ENCODE data around the gene MMP23B.

The MMP23B gene

DNA sequence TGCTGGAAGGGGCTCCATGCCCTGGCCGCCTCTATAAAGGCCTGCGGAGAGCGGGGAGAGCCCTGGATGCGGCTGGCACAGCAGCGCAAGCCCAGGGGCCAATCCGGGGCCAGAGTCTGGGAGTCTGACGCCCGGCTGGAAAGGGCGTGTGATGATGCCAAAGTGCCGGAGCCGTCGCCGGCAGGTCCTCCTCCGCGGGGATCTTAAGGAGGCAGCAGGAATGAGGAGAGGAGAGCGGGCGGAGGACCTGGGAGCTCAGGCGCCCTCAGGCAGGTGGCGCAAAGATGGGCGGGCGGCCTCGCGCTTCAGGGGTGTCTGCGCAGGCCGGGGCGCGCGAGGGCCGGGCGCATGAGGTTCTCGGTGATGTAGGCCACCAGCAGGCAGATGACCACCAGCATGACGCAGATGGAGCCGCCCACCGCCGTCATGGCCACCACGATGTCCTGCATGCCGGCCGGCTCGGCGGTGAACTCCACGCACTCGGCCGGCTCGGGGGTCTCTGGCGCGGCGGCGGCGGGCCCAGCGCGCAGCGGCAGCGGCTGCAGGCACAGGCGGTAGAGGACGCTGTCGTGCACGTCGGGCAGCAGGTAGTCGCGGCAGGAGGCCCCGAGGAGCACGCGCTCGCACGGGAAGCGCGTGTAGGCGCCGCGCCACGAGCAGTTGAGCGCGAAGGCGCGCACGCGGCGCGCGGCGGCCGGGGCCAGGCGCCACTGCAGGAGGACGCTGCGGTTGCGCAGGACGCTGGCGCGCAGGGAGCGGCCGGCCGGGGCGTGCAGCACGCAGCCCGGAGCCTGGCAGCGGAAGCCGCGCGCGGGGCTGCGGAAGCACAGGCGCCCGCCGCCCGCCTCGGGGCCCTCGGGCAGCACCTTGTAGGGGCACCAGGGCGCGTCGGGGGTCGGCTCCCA, 32.7 kb upstream of the MMP23B start:
- no peaks in the 10 kb centered on the region for H3K9me3 Mint-ChIP-seq
- peaks cover 13% of the 10 kb centered on the region for H3K27me3 Mint-ChIP-seq
- peak overlapping the region; percentile 40 for H3K27ac Mint-ChIP-seq
- H3K4me1 Mint-ChIP-seq (ENCODE audit: low read depth): peaks cover 39% of the 10 kb centered on the region
- no peaks in the 10 kb centered on the region for H3K36me3 Mint-ChIP-seq (ENCODE audit: low read depth)
- intact Hi-C loops (cut with micrococcal nuclease): no loop called here
- H3K4me3 Mint-ChIP-seq: peak overlapping the region; percentile 71

DNA sequence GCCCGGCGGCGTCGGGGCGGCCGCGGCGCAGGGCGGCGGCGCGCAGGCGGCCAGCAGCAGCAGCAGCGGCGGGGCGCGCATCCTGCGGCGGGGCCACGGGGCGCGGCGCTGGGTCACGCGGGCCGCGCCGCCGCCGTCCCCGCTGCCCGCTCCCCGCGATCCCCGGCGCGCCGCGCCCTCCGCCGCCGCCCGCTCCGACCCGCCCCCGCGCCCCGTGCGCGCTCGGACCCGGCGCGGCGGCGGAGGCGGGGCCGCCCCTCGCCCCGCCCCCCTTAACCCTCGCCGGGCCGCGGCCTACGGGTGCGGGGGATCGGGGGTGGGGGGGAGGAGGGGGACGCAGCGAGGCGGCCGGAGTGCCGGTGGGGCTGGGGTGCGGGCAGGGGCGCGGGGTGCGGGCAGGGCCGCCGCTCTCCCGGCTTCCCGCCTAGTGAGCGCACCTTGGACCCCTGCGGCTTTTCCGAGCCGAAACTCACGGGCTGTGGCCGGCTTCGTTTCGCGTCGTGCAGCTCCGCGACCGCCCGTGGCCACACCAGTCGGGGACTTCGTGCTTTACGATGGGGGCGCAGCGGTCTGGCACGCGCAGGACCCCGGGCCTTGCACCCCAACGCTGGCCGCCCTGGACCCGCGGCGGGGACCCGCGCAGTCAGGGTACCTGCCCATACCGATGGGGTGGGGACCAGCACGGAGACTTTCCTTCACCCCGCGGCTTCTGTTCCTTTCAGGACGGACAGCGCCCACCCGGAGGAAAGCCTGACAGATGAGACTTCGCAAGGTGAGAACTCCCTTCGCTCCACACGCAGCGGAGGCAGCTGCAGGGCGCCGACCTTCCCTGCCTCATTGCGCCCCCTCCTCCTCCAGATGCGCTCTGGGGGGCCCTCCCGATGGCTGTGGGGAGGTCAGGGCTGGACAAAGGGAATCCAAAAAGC, 31.8 kb upstream of the MMP23B start, which contains the start of gene FNDC10:
FNDC10 (minus strand) TSS at position 201 of the 926 bp plus-strand sequence; CDS start at position 81, 120 bp downstream.
- Mint-ChIP-seq H3K4me3 (peak within 1 kb of the TSS; percentile 71), H3K4me1 (ENCODE audit: low read depth) (peaks cover 39% of the 10 kb centered on the region), H3K36me3 (ENCODE audit: low read depth) (no peaks in the 10 kb centered on the region), H3K27ac (peak within 1 kb of the TSS; percentile 40), H3K9me3 (no peaks in the 10 kb centered on the region), H3K27me3 (peaks cover 13% of the 10 kb centered on the region)
- intact Hi-C loops (cut with micrococcal nuclease): no loop called here

DNA sequence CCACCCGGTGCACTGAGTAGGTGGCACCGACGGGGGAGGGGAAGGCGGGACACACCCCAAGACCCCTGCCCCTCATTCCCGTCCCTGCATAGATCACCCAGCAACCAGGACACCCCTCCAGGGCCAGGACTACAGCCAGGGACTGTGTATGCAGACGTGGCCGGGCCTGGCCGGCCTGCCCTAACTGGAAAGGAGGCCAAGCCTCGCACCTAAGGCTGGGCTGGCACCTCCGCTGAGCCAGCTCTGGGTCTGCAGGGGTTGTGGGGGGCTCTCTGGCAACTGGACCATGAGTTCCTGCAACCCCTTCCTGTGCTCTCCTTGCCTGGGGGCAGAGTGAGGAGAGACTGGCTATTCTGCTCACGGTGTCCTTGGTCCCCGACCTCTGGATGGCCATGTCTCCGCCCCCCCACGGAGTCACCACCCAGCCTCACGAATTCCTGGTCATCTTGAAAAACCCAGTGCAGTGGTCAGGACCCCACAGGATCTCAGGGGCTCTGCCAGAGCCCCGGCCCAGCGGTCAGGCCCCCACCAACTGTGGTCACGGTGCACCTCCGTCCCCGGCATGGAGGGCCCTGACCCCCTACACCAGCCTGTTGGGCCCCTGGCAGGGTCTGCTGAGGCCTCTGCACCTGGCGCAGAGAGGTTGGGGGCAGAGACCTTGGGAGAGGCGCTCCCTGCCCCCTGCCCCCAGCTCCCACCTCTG, 31.0 kb upstream of the MMP23B start:
- H3K27me3 Mint-ChIP-seq: peaks cover 13% of the 10 kb centered on the region
- peak overlapping the region; percentile 61 for H3K4me3 Mint-ChIP-seq
- H3K27ac Mint-ChIP-seq: peak overlapping the region; percentile 15
- peaks cover 39% of the 10 kb centered on the region for H3K4me1 Mint-ChIP-seq (ENCODE audit: low read depth)
- H3K9me3 Mint-ChIP-seq: no peaks in the 10 kb centered on the region
- no peaks in the 10 kb centered on the region for H3K36me3 Mint-ChIP-seq (ENCODE audit: low read depth)
- intact Hi-C loops (cut with micrococcal nuclease): no loop called here

- no peak overlapping the region for H3K4me3 Mint-ChIP-seq
- intact Hi-C loops (cut with micrococcal nuclease): no loop called here
- H3K36me3 Mint-ChIP-seq (ENCODE audit: low read depth): no peaks in the 10 kb centered on the region
- H3K27me3 Mint-ChIP-seq: peaks cover 13% of the 10 kb centered on the region
- no peak overlapping the region for H3K27ac Mint-ChIP-seq
- no peaks in the 10 kb centered on the region for H3K9me3 Mint-ChIP-seq
- H3K4me1 Mint-ChIP-seq (ENCODE audit: low read depth): peaks cover 41% of the 10 kb centered on the region
These were observed 30.2 kb upstream of the MMP23B start for GRCh38 chr1:1601564-1602303.

DNA sequence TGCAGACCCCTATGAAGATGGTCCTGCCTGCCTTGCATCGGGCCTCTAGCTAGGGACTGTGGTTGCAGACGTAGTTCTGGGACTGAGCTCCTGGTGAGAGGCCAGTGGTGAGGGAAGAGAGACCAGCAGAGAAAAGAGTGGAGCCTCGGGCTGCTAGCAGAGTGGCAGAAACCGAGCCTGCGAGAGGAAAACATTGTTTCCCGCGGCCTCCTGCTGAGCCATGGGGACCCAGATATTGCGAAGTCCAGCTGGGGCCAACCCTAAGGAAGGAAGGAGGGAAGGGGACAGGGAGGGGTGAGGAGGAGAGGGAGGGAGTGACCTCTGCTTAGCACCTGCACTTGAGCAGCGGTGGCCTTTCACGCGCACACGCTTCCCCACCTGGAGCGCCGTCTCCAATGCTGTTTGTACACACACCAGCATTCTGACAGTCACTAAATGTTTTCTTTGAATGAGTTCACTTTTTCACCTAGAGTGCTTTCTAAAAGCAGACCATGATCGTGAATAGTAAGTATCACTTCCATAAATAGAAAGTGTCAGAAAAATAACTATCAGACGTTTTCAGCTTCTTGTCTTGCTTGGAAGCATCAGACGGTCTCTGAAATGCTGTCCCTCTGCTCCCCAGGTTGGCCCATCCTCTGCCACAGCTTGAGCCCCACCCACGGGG, 29.5 kb upstream of the MMP23B start:
- intact Hi-C loops (cut with micrococcal nuclease): no loop called here
- Mint-ChIP-seq H3K4me3 (no peak overlapping the region), H3K4me1 (ENCODE audit: low read depth) (peaks cover 49% of the 10 kb centered on the region), H3K27ac (no peak overlapping the region), H3K27me3 (peaks cover 13% of the 10 kb centered on the region), H3K9me3 (no peaks in the 10 kb centered on the region), H3K36me3 (ENCODE audit: low read depth) (no peaks in the 10 kb centered on the region)

DNA sequence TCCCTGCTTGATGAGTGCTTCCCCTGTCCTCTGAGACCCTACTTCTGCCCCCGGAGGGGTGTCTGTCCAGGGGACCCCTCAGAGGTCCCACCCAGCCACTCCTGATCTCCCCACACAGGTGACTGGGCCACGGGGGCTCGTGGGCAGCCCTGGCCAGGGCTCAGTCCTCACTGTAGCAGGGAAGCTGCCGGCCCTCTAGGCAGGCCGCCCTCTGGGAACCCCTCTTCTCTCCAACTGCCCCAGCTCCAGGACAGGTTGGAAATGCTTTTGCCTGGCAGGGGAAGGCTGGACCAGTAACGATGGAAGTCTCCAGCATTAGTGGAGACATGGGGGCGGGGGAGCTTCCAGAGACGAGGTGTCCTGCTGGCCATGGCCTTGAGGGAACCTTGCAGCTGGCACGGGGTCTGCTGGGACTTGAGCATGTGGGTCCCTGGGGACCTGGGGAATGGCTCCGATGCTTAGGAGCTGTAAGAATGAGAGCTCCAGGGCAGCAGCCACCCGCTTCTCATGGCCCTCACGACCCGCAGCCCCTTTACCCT, 28.9 kb upstream of the MMP23B start:
- Mint-ChIP-seq H3K4me1 (ENCODE audit: low read depth) (peaks cover 48% of the 10 kb centered on the region), H3K36me3 (ENCODE audit: low read depth) (no peaks in the 10 kb centered on the region), H3K27ac (no peak overlapping the region), H3K4me3 (no peak overlapping the region), H3K27me3 (peaks cover 9% of the 10 kb centered on the region), H3K9me3 (no peaks in the 10 kb centered on the region)
- intact Hi-C loops (cut with micrococcal nuclease): no loop called here

DNA sequence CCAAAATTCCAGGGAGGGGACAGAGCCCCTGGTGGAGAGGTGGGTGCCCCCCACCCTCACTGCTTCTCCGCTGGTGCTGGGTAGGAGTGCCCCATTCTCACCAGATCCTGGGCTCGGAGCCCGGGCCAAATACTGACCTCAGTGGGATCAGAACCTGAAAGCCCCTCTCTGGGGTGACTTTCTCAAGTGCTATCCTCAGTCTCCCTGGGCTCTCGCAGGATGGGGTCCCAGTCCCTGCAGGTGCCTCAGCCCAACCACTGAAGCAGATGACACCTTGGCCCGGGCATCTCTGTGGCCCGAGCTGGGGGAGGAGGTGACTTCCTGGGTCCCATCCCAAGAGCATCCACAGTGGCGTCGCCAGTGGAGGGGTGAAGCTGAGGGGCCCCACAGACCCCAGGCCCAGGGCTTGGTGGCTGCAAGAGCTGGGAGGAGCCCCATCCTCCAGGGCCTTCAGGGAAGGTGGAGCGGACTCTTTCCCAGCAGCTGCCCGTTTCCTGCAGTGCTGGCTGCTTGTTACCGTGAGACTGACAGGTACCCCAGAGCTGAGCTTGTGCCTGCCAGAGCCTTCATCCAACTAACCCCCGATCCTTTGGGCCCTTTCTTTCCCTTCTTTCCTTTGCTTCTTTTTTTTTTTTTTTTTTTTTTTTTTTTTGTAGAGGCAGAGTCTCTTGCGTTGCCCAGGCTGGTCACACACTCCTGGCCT, 28.2 kb upstream of the MMP23B start:
- no peaks in the 10 kb centered on the region for H3K9me3 Mint-ChIP-seq
- peaks cover 46% of the 10 kb centered on the region for H3K4me1 Mint-ChIP-seq (ENCODE audit: low read depth)
- peaks cover 6% of the 10 kb centered on the region for H3K27me3 Mint-ChIP-seq
- H3K27ac Mint-ChIP-seq: no peak overlapping the region
- no peak overlapping the region for H3K4me3 Mint-ChIP-seq
- no peaks in the 10 kb centered on the region for H3K36me3 Mint-ChIP-seq (ENCODE audit: low read depth)
- intact Hi-C loops (cut with micrococcal nuclease): no loop called here

GRCh38 chr1:1604374-1605033, 27.5 kb upstream of the MMP23B start:
- Mint-ChIP-seq H3K27ac (peak overlapping the region; percentile 41), H3K36me3 (ENCODE audit: low read depth) (no peaks in the 10 kb centered on the region), H3K27me3 (peaks cover 2% of the 10 kb centered on the region), H3K9me3 (no peaks in the 10 kb centered on the region), H3K4me1 (ENCODE audit: low read depth) (peaks cover 42% of the 10 kb centered on the region), H3K4me3 (no peak overlapping the region)
- intact Hi-C loops (cut with micrococcal nuclease): no loop called here

DNA sequence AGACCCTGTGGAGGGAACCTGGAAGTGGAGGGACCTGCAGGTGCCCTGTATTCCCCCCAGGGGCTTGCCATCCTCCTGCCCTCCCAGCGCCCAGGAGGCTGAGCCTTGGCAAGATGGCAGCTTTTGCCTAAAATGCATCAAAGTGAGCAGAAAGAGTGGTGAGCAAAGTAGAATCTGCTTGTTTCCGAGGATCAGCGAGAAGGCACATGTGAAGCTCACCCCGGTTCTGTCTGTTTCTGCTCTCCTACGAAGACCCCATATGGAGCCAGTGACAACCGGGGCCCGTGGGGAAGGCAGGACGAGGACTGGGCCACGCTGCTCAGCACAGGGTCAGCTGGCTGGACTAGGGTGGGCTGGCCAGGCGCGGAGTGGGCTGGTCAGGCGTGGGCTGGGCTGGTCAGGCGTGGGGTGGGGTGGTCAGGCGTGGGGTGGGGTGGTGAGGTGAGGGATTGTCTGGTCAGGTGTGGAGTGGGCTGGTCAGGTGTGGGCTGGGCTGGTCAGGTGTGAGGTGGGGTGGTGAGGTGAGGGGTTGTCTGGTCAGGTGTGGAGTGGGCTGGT, 26.9 kb upstream of the MMP23B start:
- peak overlapping the region; percentile 41 for H3K27ac Mint-ChIP-seq
- H3K4me3 Mint-ChIP-seq: no peak overlapping the region
- H3K27me3 Mint-ChIP-seq: peaks cover 2% of the 10 kb centered on the region
- intact Hi-C loops (cut with micrococcal nuclease): no loop called here
- H3K36me3 Mint-ChIP-seq (ENCODE audit: low read depth): no peaks in the 10 kb centered on the region
- H3K9me3 Mint-ChIP-seq: no peaks in the 10 kb centered on the region
- H3K4me1 Mint-ChIP-seq (ENCODE audit: low read depth): peaks cover 42% of the 10 kb centered on the region

- Mint-ChIP-seq H3K4me1 (ENCODE audit: low read depth) (peaks cover 40% of the 10 kb centered on the region), H3K36me3 (ENCODE audit: low read depth) (no peaks in the 10 kb centered on the region), H3K27me3 (peaks cover under 1% of the 10 kb centered on the region), H3K4me3 (no peak overlapping the region), H3K9me3 (no peaks in the 10 kb centered on the region), H3K27ac (no peak overlapping the region)
- intact Hi-C loops (cut with micrococcal nuclease): no loop called here
These were observed 26.2 kb upstream of the MMP23B start for GRCh38 chr1:1605724-1606123.

DNA sequence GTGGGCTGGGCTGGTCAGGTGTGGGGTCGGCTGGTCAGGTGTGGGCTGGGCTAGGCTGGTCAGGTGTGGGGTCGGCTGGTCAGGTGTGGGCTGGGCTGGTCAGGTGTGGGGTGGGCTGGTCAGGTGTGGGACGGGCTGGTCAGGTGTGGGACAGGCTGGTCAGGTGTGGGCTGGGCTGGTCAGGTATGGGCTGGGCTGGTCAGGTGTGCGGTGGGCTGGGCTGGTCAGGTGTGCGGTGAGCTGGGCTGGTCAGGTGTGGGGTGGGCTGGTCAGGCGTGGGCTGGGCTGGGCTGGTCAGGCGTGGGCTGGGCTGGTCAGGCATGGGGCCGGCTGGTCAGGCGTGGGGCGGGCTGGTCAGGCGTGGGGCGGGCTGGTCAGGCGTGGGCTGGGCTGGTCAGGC, 25.7 kb upstream of the MMP23B start:
- intact Hi-C loops (cut with micrococcal nuclease): no loop called here
- H3K36me3 Mint-ChIP-seq (ENCODE audit: low read depth): no peaks in the 10 kb centered on the region
- H3K27ac Mint-ChIP-seq: no peak overlapping the region
- no peaks in the 10 kb centered on the region for H3K27me3 Mint-ChIP-seq
- peaks cover 35% of the 10 kb centered on the region for H3K4me1 Mint-ChIP-seq (ENCODE audit: low read depth)
- no peaks in the 10 kb centered on the region for H3K9me3 Mint-ChIP-seq
- H3K4me3 Mint-ChIP-seq: no peak overlapping the region
